A549 (cell line): Measurements from ENCODE around the gene ZBTB2.

Source experiments
- CHD4 ChIP-seq: fragments of 200-600 bp; sonication (generic); IDR thresholded peaks from 2 replicates; pipeline ENCODE4 v1.6.1; 2016; ENCODE audit warnings: antibody characterized with exemption, mild to moderate bottlenecking, borderline replicate concordance
- CTCF ChIP-seq: fragments of >200 bp; sonication (Bioruptor Twin); formaldehyde crosslinking; IDR thresholded peaks from 3 replicates; pipeline ENCODE4 v1.5.1; 2016
- EP300 ChIP-seq, 2 experiments: fragments of >200 bp; sonication (Bioruptor Twin); formaldehyde crosslinking; IDR thresholded peaks; 2 replicates in 1 of 2; 3 replicates in 1 of 2; pipeline ENCODE4 v1.6.1; 2016 to 2017
- HMGXB4 ChIP-seq: fragments of 250-450 bp; sonication (Bioruptor Pico); IDR thresholded peaks from 2 replicates; pipeline ENCODE4 v1.5.0; 2021; ENCODE audit warnings: mild to moderate bottlenecking, moderate library complexity, borderline replicate concordance
- KDM5A ChIP-seq: fragments of 200-600 bp; sonication (generic); IDR thresholded peaks from 2 replicates; pipeline ENCODE4 v1.6.1; 2016; ENCODE audit warnings: antibody characterized with exemption, mild to moderate bottlenecking
- MAZ ChIP-seq: fragments of 150-350 bp; IDR thresholded peaks from 2 replicates; pipeline ENCODE4 v1.6.1; 2014; ENCODE audit warnings: antibody characterized with exemption, low read depth, low read length, borderline replicate concordance
- POLR2A ChIP-seq: IDR thresholded peaks from 2 replicates; pipeline ENCODE4 v1.6.1; 2012; ENCODE audit warnings: mild to moderate bottlenecking, low read length
- RAD21 ChIP-seq, 2 experiments: fragments of >200 bp in 1 of 2; sonication (Bioruptor Twin) in 1 of 2; formaldehyde crosslinking in 1 of 2; IDR thresholded peaks in 1 of 2; conservative IDR thresholded peaks in 1 of 2; 2 replicates in 1 of 2; 3 replicates in 1 of 2; pipeline ENCODE4 v1.6.1; 2012 to 2018; ENCODE audit warnings: inconsistent platforms in 1 of 2
- RCOR1 ChIP-seq: fragments of 150-350 bp; IDR thresholded peaks from 2 replicates; pipeline ENCODE4 v1.6.1; 2014; ENCODE audit warnings: antibody characterized with exemption, low read length, low read depth
- USF2 ChIP-seq: fragments of 450-650 bp; IDR thresholded peaks from 2 replicates; pipeline ENCODE4 v1.6.1; 2014; ENCODE audit warnings: antibody characterized with exemption
- ZFP36 ChIP-seq: fragments of 450-650 bp; IDR thresholded peaks from 2 replicates; pipeline ENCODE4 v1.6.1; 2014; ENCODE audit warnings: borderline replicate concordance; ENCODE audit not compliant: partially characterized antibody

- TF ChIP-seq POLR2A (no peak; the same call in none of the 2 replicates), ZFP36 (no peak), EP300 (IDR thresholded peaks at IDR 0.05) (no peak), CTCF (no peak), CHD4 (no peak), USF2 (no peak), MAZ (no peak), RCOR1 (no peak), RAD21 (conservative IDR thresholded peaks at IDR 0.05 in 1 of 2, IDR thresholded peaks at IDR 0.05 in 1 of 2) (no peak), KDM5A (no peak), HMGXB4 (no peak)
Observed at GRCh38 chr6:151390276-151390850, 996 bp downstream of the ZBTB2 start.
